ENCODE data around the gene TWIST2.

DNA sequence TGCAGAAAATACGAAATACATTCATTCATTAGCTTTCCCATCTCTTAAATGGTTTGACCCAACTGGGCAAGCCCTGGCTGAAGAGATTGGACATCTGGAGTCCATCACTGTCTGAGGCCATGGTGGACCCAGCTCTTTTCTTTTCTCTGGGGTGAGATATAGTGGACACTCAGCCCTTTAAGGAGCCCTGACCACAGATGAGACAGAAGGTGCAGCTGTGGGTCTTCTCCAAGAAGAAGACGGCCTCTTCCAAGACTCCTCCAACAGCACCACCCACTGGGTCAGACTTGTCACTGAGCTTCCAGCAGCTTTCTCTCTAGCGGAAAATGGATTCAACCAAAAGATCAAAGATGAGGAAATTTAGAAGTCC, 27.2 kb downstream of the TWIST2 start:
- TF ChIP-seq POLR2AphosphoS5 (IDR thresholded peaks at IDR 0.05; ENCODE audit: low read length) = no peak
- TF ChIP-seq, protein P1, sequence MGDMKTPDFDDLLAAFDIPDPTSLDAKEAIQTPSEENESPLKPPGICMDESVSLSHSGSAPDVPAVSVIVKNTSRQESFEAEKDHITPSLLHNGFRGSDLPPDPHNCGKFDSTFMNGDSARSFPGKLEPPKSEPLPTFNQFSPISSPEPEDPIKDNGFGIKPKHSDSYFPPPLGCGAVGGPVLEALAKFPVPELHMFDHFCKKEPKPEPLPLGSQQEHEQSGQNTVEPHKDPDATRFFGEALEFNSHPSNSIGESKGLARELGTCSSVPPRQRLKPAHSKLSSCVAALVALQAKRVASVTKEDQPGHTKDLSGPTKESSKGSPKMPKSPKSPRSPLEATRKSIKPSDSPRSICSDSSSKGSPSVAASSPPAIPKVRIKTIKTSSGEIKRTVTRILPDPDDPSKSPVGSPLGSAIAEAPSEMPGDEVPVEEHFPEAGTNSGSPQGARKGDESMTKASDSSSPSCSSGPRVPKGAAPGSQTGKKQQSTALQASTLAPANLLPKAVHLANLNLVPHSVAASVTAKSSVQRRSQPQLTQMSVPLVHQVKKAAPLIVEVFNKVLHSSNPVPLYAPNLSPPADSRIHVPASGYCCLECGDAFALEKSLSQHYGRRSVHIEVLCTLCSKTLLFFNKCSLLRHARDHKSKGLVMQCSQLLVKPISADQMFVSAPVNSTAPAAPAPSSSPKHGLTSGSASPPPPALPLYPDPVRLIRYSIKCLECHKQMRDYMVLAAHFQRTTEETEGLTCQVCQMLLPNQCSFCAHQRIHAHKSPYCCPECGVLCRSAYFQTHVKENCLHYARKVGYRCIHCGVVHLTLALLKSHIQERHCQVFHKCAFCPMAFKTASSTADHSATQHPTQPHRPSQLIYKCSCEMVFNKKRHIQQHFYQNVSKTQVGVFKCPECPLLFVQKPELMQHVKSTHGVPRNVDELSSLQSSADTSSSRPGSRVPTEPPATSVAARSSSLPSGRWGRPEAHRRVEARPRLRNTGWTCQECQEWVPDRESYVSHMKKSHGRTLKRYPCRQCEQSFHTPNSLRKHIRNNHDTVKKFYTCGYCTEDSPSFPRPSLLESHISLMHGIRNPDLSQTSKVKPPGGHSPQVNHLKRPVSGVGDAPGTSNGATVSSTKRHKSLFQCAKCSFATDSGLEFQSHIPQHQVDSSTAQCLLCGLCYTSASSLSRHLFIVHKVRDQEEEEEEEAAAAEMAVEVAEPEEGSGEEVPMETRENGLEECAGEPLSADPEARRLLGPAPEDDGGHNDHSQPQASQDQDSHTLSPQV (IDR thresholded peaks at IDR 0.05) = no peak
- no peak for TF ChIP-seq CBFB (IDR thresholded peaks at IDR 0.05; ENCODE audit: low read depth)
- TF ChIP-seq SMAD1 (IDR thresholded peaks at IDR 0.05; ENCODE audit: low read depth, partially characterized antibody) = no peak
- no peak for TF ChIP-seq GABPA (IDR thresholded peaks at IDR 0.05; ENCODE audit: low read depth)
- TF ChIP-seq CREB1 (IDR thresholded peaks at IDR 0.05; ENCODE audit: low read depth) = no peak
- TF ChIP-seq CBX3 (IDR thresholded peaks at IDR 0.05; ENCODE audit: borderline replicate concordance, low read depth) = no peak
- no peak for TF ChIP-seq BRCA1 (IDR thresholded peaks at IDR 0.05; ENCODE audit: low read depth, low read length)
- TF ChIP-seq RAD21 (IDR thresholded peaks at IDR 0.05; ENCODE audit: insufficient read depth, low read depth, low read length) = no peak
- no peak for TF ChIP-seq POU2F2 (IDR thresholded peaks at IDR 0.05; ENCODE audit: borderline replicate concordance, low read depth, low read length)
- TF ChIP-seq EGR1 (IDR thresholded peaks at IDR 0.05; ENCODE audit: borderline replicate concordance in 1 of 2, low read depth in 2 of 2, low read length in 2 of 2) = no peak
- no peak for TF ChIP-seq SIN3A (IDR thresholded peaks at IDR 0.05; ENCODE audit: low read depth, low read length)
- TF ChIP-seq, protein P2, sequence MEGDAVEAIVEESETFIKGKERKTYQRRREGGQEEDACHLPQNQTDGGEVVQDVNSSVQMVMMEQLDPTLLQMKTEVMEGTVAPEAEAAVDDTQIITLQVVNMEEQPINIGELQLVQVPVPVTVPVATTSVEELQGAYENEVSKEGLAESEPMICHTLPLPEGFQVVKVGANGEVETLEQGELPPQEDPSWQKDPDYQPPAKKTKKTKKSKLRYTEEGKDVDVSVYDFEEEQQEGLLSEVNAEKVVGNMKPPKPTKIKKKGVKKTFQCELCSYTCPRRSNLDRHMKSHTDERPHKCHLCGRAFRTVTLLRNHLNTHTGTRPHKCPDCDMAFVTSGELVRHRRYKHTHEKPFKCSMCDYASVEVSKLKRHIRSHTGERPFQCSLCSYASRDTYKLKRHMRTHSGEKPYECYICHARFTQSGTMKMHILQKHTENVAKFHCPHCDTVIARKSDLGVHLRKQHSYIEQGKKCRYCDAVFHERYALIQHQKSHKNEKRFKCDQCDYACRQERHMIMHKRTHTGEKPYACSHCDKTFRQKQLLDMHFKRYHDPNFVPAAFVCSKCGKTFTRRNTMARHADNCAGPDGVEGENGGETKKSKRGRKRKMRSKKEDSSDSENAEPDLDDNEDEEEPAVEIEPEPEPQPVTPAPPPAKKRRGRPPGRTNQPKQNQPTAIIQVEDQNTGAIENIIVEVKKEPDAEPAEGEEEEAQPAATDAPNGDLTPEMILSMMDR (IDR thresholded peaks at IDR 0.05 in 2 of 3, conservative IDR thresholded peaks at IDR 0.05 in 1 of 3; ENCODE audit: control insufficient read depth in 2 of 3, extremely low read depth in 1 of 3, insufficient read depth in 1 of 3, low read depth in 3 of 3, low read length in 3 of 3) = no peak
